Lower leg skin (tissue), 3 donors: ENCODE measurements around the gene CLEC4F.

Experiments used
- CTCF ChIP-seq, 3 donors: fragments of 450-650 bp; IDR thresholded peaks; one replicate each; pipeline ENCODE4 v1.5.1; 2016; ENCODE audit warnings: antibody characterized with exemption in 3 of 3, mild to moderate bottlenecking in 3 of 3, moderate library complexity in 2 of 3
- POLR2A ChIP-seq, 2 donors: fragments of 450-650 bp; IDR thresholded peaks; one replicate each; pipeline ENCODE4 v1.6.1; 2016 to 2017; ENCODE audit warnings: antibody characterized with exemption in 2 of 2, mild to moderate bottlenecking in 1 of 2, moderate library complexity in 1 of 2

DNA sequence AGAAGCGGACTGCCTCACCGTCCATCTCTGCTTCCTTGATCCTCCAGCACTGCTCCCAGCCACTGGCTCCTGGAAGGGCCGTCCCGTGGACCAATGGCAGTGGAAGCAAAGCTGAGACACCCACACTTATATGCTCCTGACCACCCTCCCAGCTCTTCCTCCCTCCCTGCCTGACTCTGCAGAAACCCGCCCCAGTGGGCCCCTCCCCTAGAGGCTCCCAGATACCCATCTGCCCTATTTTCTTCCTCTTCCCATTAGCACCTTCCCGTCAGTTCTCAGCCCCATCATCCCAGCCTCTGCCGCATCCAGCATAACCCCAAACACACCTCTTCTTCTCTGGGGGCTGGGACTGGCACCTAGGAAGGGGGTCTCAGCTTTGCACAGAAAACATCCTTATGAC is at the start of gene CLEC4F:
- no peak for TF ChIP-seq CTCF (IDR thresholded peaks at IDR 0.05)
- TF ChIP-seq POLR2A (IDR thresholded peaks at IDR 0.05) = no peak
